ENCODE results near the gene KDM5B. TPM values are rescaled to one million over a fixed set of nuclear protein-coding genes. Genes with fewer than 3 reads are reported as not detected.
A peak's percentile ranks its signal among the peaks of the same experiment; 100 is the strongest.

The KDM5B gene
- total RNA-seq, 4 donors from 2014 or later: 43.8 to 66.8 (median 51.9) TPM

- H3K27ac ChIP-seq: peak overlapping the region in 1 of 4 donors; percentile 50
- H3K4me1 ChIP-seq: no peaks in the 10 kb centered on the region
- H3K9me3 ChIP-seq: no peaks in the 10 kb centered on the region
- H3K4me3 ChIP-seq: no peak overlapping the region
- no peaks in the 10 kb centered on the region for H3K27me3 ChIP-seq
- H3K36me3 ChIP-seq: no peaks in the 10 kb centered on the region
- no peak for DNase-seq
- TF ChIP-seq CTCF (IDR thresholded peaks at IDR 0.05) (no peak), POLR2A (IDR thresholded peaks at IDR 0.05) (no peak)
Observed at GRCh38 chr1:202850593-202851362, 42.6 kb upstream of the KDM5B start.

- Histone ChIP-seq H3K4me1 (no peaks in the 10 kb centered on the region), H3K27ac (no peak overlapping the region), H3K4me3 (no peak overlapping the region), H3K9me3 (no peaks in the 10 kb centered on the region), H3K27me3 (no peaks in the 10 kb centered on the region), H3K36me3 (no peaks in the 10 kb centered on the region)
- DNase-seq: no peak
- TF ChIP-seq CTCF (IDR thresholded peaks at IDR 0.05): no peak
- TF ChIP-seq POLR2A (IDR thresholded peaks at IDR 0.05): no peak
Observed at GRCh38 chr1:202848191-202848542, 39.9 kb upstream of the KDM5B start.

- H3K4me3 ChIP-seq: no peak overlapping the region
- H3K36me3 ChIP-seq: no peaks in the 10 kb centered on the region
- H3K27me3 ChIP-seq: no peaks in the 10 kb centered on the region
- no peak for DNase-seq
- no peaks in the 10 kb centered on the region for H3K4me1 ChIP-seq
- no peaks in the 10 kb centered on the region for H3K9me3 ChIP-seq
- H3K27ac ChIP-seq: no peak overlapping the region
- TF ChIP-seq POLR2A (IDR thresholded peaks at IDR 0.05) (no peak), CTCF (IDR thresholded peaks at IDR 0.05) (no peak)
Observed at GRCh38 chr1:202844935-202845334, 36.7 kb upstream of the KDM5B start.

- Histone ChIP-seq H3K27me3 (no peaks in the 10 kb centered on the region), H3K4me1 (no peaks in the 10 kb centered on the region), H3K27ac (no peak overlapping the region), H3K4me3 (no peak overlapping the region), H3K9me3 (no peaks in the 10 kb centered on the region), H3K36me3 (no peaks in the 10 kb centered on the region)
- TF ChIP-seq POLR2A (IDR thresholded peaks at IDR 0.05) (no peak), CTCF (IDR thresholded peaks at IDR 0.05) (no peak)
- DNase-seq: no peak
Observed at GRCh38 chr1:202844259-202844658, 36.0 kb upstream of the KDM5B start.

GRCh38 chr1:202843081-202843480, 34.9 kb upstream of the KDM5B start:
- TF ChIP-seq CTCF (IDR thresholded peaks at IDR 0.05): no peak
- TF ChIP-seq POLR2A (IDR thresholded peaks at IDR 0.05): no peak
- Histone ChIP-seq H3K27ac (no peak overlapping the region), H3K27me3 (no peaks in the 10 kb centered on the region), H3K9me3 (no peaks in the 10 kb centered on the region), H3K36me3 (no peaks in the 10 kb centered on the region), H3K4me1 (no peaks in the 10 kb centered on the region), H3K4me3 (no peak overlapping the region)
- DNase-seq: no peak
